ENCODE measurements around the gene TMEM33.

Gene TMEM33

DNA sequence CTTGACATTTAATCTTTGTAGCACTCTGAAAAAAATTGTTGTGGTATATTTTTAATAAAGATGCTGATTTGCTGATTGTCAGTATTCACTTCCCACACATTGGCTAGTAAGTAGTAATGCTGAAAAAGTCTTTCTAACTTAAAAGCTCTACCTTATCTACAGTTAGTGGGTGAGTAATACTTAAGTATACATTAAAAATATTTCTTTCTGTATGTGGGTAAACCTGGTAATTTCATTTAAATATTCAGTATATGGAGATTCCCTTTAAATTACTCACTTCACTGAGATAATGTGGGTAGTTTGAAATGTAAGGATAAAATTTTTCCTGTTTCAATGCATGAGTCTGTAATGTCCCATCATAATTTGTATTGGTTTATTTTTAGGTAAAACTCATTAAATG is 5.6 kb downstream of the TMEM33 start:
- no peak for DNase-seq

DNA sequence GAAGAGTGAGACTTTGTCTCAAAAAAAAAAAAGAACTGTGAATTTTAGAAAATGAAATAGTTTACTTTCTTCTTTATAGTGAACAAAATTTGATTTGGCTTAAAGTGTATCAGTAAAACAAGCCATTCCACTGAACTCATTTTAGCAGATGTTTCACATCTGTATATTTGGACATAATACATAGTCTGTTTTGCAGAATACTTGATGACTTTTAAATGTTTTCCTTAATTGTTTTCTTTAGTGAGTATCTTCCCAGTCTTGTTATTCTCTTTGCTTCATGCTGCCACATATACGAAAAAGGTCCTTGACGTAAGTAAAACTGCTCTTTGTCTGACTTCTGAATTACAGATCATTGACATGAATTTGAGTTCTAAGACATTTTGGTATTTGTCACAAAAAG is 8.3 kb downstream of the TMEM33 start:
- DNase-seq = no peak

DNA sequence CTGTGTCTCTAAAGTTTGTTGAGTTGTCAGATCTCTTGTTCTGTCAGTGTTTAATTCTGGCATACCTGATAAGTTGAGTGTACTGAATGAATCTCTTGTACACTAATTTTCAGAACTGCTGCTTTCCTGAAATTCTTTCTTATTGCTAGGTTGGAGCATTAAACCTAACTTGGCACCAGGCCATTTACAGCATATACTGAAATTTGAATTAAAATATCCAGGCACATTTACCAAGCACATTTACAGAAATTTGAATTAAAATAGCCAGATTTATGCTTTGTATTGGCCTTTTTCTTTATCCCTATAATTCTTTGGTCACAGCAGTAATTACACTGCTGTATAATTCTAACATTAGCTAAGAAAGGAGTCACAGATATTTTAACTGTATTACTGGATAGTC is 8.9 kb downstream of the TMEM33 start:
- DNase-seq = no peak

DNA sequence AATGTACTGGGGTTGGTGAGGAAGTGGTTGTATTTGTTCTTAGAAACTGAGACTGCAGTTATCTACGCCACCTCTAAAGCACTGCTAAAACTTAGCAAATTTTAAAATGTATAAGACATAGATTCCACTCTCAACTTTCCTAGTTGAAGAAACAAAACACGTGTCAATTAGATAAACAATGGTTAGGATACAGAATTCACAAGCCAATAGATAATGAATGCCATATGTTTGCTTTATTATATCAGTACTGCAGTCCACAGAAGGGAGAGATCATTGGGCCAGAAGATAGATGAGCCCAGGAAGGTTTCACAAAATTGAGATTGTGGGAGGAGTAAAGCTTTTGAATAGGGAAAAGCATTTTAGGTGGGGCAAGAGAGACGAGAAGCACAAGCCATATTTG is 14.3 kb downstream of the TMEM33 start:
- DNase-seq = no peak

DNA sequence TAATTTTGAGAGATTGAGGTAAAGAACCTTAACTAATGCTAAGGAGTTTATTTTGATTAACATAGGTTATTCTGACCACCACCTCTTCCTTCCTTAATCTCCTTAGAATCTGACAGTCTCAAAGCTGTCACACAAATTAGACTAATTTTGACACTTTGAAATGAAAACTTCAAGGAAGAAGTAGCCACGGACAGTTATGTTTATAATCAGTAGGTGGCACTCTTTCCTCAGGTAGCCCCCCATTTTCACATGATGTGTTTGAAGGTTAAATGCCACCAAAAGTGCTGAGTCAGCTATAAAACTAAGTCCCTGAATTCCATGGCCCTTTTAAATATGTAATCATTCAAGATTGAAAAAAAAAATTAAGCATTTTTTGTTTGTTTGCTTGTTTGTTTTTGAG is 22.4 kb downstream of the TMEM33 start:
- DNase-seq = no peak

DNA sequence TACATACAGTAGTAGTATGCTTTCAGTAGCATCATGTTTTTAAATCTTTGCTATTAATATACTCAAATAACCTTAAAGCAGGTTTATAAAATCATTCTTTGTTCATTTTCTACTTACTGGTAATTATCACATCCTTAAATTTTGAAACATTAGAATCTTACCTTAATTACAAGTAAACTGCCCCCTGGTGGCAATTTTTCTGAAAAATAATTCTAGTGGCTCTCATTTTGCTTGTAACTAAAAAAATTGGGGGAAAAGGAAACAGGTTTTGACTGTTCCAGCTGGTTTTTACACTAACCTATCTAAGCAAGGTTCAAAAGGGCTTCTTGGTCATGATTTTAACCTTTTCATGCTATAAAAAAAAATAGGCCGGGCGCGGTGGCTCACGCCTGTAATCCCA is 27.9 kb downstream of the TMEM33 start:
- no peak for DNase-seq

DNA sequence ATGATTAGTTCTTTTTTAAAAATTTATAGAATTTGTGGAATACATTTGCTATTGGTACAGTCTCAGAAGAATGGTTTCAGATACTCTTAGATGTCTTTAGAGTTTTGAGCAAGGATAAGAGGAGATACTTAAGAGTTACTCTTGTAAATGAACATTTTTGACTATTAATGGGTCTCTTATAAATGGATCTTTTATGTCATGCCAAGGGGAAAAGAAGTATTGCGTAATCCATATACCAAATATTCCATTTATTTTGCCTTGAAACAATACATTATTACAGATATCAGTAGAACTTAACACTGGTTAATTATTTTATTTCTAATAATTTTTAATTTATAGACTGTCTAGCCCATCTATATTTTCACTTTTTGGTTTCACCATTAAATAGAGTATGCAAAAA is 29.2 kb downstream of the TMEM33 start:
- no peak for DNase-seq

DNA sequence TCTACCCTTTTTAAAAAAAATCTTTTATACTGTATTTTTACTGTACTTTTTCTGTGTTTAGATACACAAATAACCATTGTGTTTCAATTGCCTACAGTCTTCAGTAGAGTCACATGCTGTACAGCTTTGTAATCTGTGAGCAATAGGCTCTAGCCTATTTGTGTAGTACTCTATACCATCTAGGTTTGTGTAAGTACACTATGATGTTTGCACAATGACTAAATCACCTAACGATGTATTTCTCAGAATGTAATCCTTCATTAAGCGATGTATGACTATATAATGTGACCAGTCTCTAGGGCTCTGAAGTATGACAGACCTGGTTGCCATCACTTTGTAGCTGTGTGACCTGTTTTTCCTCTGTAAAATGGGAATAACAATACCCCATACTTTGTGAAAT is 32.2 kb downstream of the TMEM33 start:
- no peak for DNase-seq

DNA sequence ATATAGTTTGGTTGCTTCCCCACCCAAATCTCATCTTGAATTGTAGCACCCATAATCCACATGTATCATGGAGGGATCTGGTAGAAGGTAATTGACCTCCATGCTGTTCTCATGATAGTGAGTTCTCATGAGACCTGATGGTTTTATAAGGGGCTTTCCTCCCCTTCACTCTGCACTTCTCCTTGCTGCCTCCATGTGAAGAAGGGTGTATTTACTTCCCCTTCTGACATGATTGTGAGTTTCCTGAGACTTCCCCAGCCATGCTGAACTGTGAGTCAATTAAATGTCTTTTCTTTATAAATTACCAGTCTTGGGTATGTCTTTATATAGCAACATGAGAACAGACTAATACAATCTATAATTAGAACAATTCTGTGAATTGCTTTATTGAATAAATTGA is 34.4 kb downstream of the TMEM33 start:
- no peak for DNase-seq

DNA sequence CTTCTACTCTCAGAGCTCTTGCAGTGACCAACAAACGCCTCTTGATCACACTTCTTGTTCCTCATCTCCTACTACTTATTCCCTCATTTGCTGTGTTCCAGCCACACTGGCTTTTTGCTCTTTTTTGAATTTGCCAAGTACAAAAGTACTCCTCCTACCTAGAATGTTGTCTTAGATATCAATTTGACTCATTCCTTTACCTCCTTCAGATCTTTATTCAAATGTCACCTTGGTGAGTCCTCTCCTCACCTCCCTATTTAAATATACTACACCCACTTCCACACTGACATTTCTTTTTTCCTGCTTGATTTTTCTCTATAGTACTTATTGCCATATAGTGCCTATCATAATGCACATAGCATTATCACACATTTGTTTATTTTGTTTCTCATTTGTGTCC is 40.1 kb downstream of the TMEM33 start:
- no peak for DNase-seq

DNA sequence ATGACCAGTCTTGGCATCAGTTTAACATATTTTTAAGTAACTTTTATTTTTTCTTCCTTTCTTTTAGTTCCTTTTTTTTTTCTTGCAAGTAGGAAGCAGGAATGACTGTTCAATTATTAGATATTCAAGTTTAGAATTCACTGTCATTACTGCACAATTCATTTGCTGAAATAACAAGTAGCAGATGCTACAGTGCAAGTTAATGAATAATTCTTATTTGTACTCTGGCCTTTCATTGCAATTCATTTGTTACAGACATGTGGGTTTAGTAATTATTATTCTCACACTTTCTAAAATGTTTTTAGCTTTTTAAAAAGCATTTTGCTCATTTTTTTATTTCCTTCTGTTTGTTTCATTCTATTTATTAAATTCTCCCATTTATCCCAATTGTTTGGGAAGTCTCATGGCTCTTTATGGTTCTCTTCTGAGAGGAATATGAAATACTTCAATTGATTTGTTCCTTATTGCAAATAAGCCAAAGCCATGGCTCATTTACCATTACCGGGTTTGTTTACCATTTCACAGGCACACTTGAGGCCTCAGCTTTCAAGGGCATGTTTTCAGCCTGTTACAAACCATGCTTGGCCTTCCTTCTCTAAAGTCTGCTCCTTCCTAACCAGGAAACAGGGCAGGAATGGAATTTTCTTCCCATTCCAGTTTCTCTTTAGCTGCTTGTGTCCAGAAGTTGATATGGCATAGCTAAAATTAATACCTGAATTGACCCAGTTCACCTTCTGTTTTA is 41.7 kb downstream of the TMEM33 start:
- no peak for DNase-seq

DNA sequence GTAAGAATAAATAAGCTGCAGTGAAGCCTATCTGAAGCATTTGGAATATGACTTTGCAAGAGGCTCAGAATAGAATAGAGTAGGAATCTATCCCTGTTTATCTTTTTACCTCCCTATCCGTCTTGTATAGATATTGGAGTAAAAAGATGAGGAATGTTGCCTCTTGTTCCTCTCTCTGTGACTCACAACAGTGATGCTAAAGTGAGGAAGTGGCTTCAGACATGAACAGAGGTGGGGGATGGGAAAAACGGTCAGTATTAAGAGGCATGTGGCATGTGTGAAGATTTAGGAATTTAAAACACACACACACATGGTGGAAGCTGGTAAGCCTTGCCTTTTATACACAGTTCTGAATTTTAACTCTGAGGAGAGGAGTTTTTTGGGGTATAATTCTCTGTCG is 42.5 kb downstream of the TMEM33 start:
- no peak for DNase-seq

DNA sequence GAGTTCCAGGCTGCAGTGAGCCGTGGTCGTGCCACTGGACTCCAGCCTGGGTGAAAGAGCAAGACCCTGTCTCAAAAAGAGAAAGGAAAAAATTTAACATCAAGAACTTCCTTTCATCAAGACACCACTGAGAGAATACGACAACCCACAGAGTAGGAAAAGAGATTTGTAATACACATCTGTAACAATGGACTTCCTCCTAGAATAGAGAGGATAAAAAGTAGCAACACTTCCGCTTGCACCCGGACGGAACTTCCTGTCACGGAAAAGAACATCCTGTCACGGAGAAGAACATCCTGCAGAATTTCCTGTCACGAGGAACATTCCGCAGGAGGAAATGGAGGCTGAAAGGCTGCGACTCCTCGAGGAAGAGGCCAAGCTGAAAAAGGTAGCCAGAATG is 46.2 kb downstream of the TMEM33 start, which contains the start of gene DCAF4L1:
Gene DCAF4L1, plus strand, starts transcription at position 301 of the 400 bp plus-strand sequence. Its CDS starts 37 bp downstream, at position 338.
- DNase-seq = no peak

DNA sequence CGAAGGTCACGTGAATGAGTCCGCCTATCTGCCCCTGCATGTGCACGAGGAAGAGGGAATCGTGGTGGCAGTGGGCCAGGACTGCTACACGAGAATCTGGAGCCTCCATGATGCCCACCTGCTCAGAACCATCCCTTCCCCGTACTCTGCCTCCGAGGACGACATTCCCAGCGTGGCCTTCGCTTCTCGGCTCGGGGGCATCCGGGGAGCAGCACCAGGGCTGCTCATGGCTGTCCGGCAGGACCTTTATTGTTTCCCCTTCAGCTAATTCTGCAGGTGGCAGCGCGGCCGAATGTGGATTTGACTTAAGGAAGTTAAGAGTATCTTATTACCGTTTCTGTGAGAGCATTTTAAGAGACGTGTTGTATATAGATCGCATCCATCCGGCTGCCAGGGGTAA is 47.5 kb downstream of the TMEM33 start:
- no peak for DNase-seq

DNA sequence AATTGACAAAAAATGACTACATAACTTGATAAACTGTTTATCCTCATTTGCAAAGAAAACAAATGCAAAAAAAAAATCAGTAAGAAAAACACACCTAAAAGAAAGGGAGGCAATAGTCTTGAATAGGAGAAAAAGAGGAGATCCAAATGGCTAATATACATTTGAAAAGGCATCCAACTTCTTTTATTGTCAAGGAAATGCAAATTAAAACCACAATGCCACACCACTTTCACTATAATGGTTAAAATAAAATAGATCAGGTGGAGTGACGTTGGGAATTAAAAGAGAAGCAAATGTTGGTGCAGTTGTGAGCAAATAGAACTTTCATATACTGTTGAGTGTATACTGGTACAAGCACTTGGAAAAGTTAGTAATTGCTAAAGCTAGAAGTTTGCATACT is 49.9 kb downstream of the TMEM33 start:
- no peak for DNase-seq

DNA sequence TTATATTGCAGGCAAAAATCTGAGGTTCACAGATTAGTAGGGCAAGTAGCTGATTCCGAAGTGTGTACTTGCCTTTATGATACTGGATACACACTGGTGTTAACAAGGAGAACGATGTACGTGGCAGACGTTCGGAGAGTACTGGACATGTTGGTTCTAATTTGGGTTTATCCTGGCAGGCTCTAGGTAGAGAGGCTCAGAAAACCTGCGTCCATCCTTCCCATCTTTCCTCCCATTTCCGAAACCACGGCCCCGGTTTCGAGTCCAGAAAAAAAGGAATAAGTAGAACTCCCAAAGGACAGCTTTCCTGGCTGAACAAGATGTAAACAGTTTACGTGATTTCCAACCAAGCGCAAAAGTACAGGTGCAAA is 54.8 kb downstream of the TMEM33 start:
- no peak for DNase-seq

DNA sequence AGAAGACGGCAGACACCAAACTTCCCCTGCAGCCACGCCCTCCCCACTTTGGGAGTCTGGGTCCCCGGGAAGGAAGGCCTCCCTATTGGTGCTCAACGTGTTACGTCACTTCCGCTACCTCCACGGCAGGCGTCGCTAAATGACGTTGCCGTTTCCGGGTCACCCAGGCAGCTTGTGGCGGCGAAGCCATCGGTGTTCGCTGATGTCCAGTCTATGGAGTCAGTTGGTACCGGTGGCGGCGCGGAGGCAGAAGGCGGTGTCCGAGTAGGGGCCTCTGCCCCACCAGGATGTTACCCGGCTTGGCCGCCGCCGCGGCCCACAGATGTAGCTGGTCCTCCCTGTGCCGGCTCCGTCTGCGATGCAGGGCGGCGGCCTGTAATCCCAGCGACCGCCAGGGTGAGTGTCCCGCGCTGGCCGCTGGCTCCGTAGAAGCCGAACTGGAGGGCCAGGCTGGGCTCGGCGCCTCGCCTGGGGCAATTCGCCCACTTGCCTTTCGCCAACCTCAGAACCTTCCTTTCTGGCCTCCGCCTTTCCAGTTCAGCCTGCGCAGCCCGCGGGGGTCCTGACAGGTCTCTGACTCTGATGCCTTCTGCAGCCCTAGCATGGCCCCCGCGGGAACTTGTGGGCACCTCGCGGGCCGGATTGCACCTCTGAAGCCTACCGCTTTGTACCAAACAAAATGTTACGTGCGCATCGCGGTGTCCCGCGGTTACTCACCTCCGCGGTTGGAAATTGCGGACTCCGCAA is 55.3 kb downstream of the TMEM33 start, which contains the start of gene SLC30A9:
Gene SLC30A9, plus strand, starts transcription at position 166 of the 747 bp plus-strand sequence. Its CDS starts 122 bp downstream, at position 288.
- DNase-seq = peak; percentile 74

DNA sequence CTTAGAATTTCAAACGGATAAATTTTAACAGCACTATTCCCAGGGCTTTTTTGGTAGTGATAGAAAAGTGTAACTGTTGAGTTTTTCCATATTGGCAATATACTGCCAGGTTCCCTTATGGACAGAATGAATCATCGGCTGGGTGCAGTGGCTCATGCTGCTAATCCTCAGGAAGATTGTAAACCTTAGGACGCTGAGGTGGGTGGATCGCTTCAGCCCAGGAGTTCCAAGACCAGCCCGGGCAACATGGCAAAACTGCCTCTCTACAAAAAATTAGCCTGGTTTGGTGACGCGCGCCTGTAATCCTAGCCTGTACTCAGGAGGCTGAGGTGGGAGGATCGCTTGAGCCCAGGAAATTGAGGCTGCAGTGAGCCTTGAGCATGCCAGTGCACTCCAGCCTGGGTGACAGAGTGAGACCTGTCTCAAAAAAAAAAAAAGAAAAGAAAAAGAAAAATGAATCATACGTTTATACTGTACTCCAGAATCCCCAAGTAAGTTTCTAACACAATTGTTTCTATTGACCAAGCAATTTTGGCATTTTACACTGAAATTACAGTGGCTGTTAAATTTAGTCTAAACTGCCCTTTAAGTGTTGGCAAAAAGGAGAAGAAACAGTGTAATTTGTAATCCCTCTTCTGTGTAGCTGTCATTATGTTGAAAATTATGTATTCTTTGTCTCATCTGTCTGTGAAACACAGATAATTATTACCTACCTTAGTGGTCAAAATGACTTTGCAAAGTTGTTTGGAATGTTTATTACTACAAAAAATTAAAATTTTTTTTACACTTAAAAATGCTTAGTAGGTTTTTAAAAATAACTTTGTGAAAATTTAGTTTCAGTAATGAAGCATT is 56.9 kb downstream of the TMEM33 start:
- DNase-seq = no peak

DNA sequence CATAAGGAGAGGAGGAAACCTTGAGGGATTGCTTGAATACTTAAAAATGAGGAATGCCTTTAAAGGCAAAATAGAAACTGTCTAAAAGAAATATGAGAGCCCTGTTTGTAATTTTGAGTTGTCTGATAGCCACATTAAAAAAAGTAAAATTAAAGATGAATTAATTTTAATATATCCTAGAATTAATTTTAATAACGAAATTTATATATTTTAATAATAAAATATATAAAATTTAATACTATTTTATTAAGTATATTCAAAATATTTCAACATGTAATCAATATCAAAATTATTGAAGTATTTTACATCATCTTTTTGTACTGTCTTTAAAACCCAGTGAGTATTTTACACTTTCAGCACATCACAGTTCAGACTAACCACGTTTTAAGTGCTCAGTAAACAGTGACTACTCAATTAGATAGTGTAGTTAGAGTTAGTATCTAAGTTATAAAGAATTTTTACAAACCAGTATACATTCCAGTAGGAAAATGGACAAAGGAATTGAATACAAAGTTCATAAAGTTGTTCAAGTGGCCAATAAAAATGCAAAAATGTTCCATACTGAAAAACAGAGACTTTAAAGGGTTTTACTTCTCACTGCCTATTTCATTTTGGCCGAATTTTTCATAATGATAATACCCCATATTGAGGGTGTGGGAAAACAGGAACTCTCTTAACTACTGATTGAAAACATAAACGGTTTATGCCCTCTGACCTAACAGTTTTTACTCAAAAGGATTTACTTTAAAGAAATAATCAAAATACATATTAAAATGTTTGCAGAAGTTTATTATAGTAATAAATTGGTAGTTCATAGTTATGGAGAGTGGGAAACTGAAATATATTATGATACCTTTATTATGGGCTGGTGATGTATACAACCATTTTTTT is 58.0 kb downstream of the TMEM33 start:
- DNase-seq = no peak

DNA sequence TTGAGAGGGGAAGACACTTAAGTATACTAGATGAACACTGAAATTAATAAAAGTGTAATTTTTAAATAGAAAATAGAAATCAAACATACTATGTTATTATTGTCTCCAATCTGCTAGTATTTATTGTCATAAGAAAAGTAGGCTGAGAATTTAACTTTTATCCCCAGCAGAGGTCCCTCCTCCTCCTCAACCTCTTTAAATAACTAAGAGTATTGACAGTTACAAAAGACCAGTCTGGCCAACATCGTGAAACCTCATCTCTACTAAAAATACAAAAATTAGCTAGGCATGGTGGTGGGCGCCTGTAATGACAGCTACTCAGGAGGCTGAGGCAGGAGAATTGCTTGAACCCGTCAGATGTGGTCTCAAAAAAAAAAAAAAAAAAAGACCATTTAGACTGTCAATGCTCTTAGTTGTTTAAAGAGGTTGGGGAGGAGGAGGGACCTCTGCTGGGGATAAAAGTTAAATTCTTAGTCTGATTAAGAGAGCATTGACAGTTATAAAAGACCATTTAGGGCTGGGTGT is 59.3 kb downstream of the TMEM33 start:
- DNase-seq = no peak

DNA sequence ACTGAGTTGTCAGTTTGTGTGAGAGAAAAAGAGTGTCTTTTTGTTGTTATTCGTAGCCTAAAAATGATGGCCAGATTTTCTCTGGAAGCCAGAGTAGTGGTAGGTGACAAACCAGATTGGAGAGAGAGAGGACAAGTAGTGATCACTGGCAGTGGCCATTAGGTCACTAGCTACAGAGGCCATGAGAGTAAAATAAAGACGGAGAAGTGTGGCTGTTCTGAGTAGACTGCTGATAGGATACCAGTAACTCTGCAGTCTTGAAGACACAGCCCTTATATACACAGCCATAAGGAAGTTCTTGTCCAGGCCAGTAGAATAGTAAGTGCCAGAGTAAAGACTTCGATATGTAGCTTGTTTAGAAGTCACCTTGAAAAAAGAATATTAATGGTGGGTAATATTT is 62.8 kb downstream of the TMEM33 start:
- no peak for DNase-seq

DNA sequence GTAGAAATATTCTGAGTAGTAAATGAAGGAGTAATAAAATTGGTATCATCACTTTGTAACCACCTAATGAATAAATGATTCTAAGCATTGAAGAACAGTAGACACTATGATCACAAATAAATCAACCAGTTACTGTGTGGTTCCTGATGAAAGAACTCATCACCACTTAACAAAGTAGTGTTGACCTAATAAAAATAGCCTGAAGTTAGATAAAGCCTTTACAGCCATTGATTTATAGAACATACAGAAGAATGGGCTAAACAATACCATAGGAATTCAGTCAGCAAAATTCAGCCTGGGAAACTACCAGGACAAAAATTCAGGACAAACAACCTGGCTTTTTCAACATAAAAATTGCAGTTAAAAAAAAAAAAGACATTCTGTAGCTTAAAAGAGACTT is 64.1 kb downstream of the TMEM33 start:
- DNase-seq = no peak
